ENCODE data around the gene DVL3.

DNA sequence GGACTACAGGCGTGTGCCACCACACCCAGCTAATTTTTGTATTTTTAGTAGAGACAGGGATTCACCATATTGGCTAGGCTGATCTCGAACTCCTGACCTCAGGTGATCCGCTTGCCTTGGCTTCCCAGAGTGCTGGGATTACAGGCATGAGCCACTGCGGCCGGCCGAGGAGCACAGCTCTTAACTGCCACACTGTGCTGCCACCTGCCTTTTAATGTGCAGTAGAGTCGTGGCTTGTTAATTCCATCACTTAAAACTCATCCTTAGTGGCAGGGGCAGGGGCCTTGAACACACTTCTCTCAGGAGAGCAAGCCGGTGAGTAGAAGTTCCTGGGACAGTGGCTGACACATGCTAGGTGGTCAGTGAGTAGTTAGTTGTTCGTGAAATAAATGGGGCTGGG lies 43.3 kb downstream of the DVL3 start:
- TF ChIP-seq, protein P1, sequence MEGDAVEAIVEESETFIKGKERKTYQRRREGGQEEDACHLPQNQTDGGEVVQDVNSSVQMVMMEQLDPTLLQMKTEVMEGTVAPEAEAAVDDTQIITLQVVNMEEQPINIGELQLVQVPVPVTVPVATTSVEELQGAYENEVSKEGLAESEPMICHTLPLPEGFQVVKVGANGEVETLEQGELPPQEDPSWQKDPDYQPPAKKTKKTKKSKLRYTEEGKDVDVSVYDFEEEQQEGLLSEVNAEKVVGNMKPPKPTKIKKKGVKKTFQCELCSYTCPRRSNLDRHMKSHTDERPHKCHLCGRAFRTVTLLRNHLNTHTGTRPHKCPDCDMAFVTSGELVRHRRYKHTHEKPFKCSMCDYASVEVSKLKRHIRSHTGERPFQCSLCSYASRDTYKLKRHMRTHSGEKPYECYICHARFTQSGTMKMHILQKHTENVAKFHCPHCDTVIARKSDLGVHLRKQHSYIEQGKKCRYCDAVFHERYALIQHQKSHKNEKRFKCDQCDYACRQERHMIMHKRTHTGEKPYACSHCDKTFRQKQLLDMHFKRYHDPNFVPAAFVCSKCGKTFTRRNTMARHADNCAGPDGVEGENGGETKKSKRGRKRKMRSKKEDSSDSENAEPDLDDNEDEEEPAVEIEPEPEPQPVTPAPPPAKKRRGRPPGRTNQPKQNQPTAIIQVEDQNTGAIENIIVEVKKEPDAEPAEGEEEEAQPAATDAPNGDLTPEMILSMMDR (IDR thresholded peaks at IDR 0.05): no peak
- TF ChIP-seq POLR2A (IDR thresholded peaks at IDR 0.05) (no peak), POLR2AphosphoS5 (IDR thresholded peaks at IDR 0.05) (no peak)

All from breast epithelium (tissue), 3 donors.